Progenitor cell of endocrine pancreas (in vitro differentiated cells): ENCODE results near the gene C1RL. TPM values are rescaled to one million over a fixed set of nuclear protein-coding genes. Genes with fewer than 3 reads are reported as not detected.

Source experiments
- DNase-seq: peaks from one replicate; pipeline ENCODE4 v3.0.0; 2021; ENCODE audit warnings: low spot score; ENCODE audit not compliant: unreplicated experiment
- H3K27ac Mint-ChIP-seq: 2 replicates; pipeline ENCODE4 v1.8.0; 2021; ENCODE audit warnings: mild to moderate bottlenecking, moderate library complexity, mixed read lengths
- H3K27me3 Mint-ChIP-seq: 2 replicates; pipeline ENCODE4 v1.8.0; 2021; ENCODE audit warnings: mixed read lengths
- H3K36me3 Mint-ChIP-seq: 2 replicates; pipeline ENCODE4 v1.8.0; 2022; ENCODE audit warnings: mixed read lengths; ENCODE audit not compliant: insufficient read depth
- H3K4me1 Mint-ChIP-seq: 2 replicates; pipeline ENCODE4 v1.8.0; 2021; ENCODE audit warnings: low read depth, mixed read lengths
- H3K4me3 Mint-ChIP-seq: 2 replicates; pipeline ENCODE4 v1.8.0; 2021; ENCODE audit warnings: low read depth, mild to moderate bottlenecking, moderate library complexity, mixed read lengths
- H3K9me3 Mint-ChIP-seq: 2 replicates; pipeline ENCODE4 v1.8.0; 2021; ENCODE audit warnings: low read depth, mixed read lengths
- CTCF ChIP-seq: fragments of 200-600 bp; sonication (generic); IDR thresholded peaks from one replicate; pipeline ENCODE4 v1.5.0; 2021; ENCODE audit warnings: antibody characterized with exemption, mild to moderate bottlenecking; ENCODE audit not compliant: unreplicated experiment
- total RNA-seq: library from RNA; stranded (reverse); gene quantifications from 2 replicates; pipeline ENCODE4 v1.2.1, GENCODE V29; 2021

Gene C1RL
- total RNA-seq, 1 donor from 2014 or later: 95.9 TPM

GRCh38 chr12:7076493-7076892 lies 32.5 kb downstream of the C1RL start:
- no peak overlapping the region for H3K4me3 Mint-ChIP-seq
- DNase-seq: no peak
- H3K9me3 Mint-ChIP-seq: no peaks in the 10 kb centered on the region
- no peaks in the 10 kb centered on the region for H3K36me3 Mint-ChIP-seq
- TF ChIP-seq CTCF: no peak
- H3K27ac Mint-ChIP-seq: no peak overlapping the region
- H3K27me3 Mint-ChIP-seq: peaks cover 26% of the 10 kb centered on the region
- no peaks in the 10 kb centered on the region for H3K4me1 Mint-ChIP-seq

- H3K4me1 Mint-ChIP-seq: no peaks in the 10 kb centered on the region
- no peaks in the 10 kb centered on the region for H3K9me3 Mint-ChIP-seq
- no peak overlapping the region for H3K27ac Mint-ChIP-seq
- H3K4me3 Mint-ChIP-seq: no peak overlapping the region
- no peaks in the 10 kb centered on the region for H3K36me3 Mint-ChIP-seq
- no peak for DNase-seq
- peaks cover 26% of the 10 kb centered on the region for H3K27me3 Mint-ChIP-seq
- no peak for TF ChIP-seq CTCF
These were observed 33.1 kb downstream of the C1RL start for GRCh38 chr12:7075939-7076338.

- no peaks in the 10 kb centered on the region for H3K9me3 Mint-ChIP-seq
- peaks cover 26% of the 10 kb centered on the region for H3K27me3 Mint-ChIP-seq
- TF ChIP-seq CTCF: no peak
- H3K36me3 Mint-ChIP-seq: no peaks in the 10 kb centered on the region
- H3K4me1 Mint-ChIP-seq: no peaks in the 10 kb centered on the region
- H3K4me3 Mint-ChIP-seq: no peak overlapping the region
- H3K27ac Mint-ChIP-seq: no peak overlapping the region
- no peak for DNase-seq
These were observed 33.5 kb downstream of the C1RL start for GRCh38 chr12:7075518-7075917.

- no peak overlapping the region for H3K4me3 Mint-ChIP-seq
- H3K4me1 Mint-ChIP-seq: peaks cover under 1% of the 10 kb centered on the region
- H3K27ac Mint-ChIP-seq: no peak overlapping the region
- TF ChIP-seq CTCF: no peak
- H3K9me3 Mint-ChIP-seq: no peaks in the 10 kb centered on the region
- peaks cover 26% of the 10 kb centered on the region for H3K27me3 Mint-ChIP-seq
- no peak for DNase-seq
- no peaks in the 10 kb centered on the region for H3K36me3 Mint-ChIP-seq
These were observed 35.1 kb downstream of the C1RL start for GRCh38 chr12:7073946-7074345.

- peaks cover 1% of the 10 kb centered on the region for H3K4me1 Mint-ChIP-seq
- H3K27ac Mint-ChIP-seq: no peak overlapping the region
- no peak for TF ChIP-seq CTCF
- H3K36me3 Mint-ChIP-seq: no peaks in the 10 kb centered on the region
- peaks cover 28% of the 10 kb centered on the region for H3K27me3 Mint-ChIP-seq
- no peaks in the 10 kb centered on the region for H3K9me3 Mint-ChIP-seq
- H3K4me3 Mint-ChIP-seq: no peak overlapping the region
- DNase-seq: no peak
These were observed 36.5 kb downstream of the C1RL start for GRCh38 chr12:7072554-7072953.
